ENCODE results near the gene PRDX5. TPM values are rescaled to one million over a fixed set of nuclear protein-coding genes. Genes with fewer than 3 reads are reported as not detected.

The PRDX5 gene
- total and polyA plus RNA-seq, 9 of the 15 experiments (the other 6 are each of a cell fraction or from before 2014, with no cell fraction given), result 40.8 to 327 (median 204) TPM

DNA sequence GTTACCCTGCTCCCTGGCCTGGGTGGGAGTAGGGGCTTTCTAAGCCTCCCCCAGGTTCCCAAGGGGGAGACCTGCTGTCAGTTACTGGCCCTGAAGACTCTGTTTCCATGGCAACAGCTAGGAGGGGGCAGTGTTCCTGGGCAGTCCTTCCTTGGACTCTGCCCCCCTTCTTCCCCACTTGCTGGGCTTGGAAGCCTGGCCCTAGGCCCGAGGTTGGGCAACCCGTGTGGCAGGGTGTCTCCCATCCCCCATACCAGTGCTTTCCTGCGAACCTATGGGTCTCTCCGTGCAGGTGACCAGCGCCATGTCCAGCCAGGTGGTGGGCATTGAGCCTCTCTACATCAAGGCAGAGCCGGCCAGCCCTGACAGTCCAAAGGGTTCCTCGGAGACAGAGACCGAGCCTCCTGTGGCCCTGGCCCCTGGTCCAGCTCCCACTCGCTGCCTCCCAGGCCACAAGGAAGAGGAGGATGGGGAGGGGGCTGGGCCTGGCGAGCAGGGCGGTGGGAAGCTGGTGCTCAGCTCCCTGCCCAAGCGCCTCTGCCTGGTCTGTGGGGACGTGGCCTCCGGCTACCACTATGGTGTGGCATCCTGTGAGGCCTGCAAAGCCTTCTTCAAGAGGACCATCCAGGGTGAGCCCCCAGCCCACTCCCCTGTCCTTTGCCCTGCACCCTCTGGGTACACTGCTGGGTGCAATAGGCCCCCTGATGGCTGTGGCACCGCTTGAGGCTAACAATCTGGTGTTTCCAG is 10.9 kb upstream of the PRDX5 start (continued):
- no peak for TF ChIP-seq CEBPZ (IDR thresholded peaks at IDR 0.05; ENCODE audit: borderline replicate concordance, low read depth, low read length)
- TF ChIP-seq, protein P1, sequence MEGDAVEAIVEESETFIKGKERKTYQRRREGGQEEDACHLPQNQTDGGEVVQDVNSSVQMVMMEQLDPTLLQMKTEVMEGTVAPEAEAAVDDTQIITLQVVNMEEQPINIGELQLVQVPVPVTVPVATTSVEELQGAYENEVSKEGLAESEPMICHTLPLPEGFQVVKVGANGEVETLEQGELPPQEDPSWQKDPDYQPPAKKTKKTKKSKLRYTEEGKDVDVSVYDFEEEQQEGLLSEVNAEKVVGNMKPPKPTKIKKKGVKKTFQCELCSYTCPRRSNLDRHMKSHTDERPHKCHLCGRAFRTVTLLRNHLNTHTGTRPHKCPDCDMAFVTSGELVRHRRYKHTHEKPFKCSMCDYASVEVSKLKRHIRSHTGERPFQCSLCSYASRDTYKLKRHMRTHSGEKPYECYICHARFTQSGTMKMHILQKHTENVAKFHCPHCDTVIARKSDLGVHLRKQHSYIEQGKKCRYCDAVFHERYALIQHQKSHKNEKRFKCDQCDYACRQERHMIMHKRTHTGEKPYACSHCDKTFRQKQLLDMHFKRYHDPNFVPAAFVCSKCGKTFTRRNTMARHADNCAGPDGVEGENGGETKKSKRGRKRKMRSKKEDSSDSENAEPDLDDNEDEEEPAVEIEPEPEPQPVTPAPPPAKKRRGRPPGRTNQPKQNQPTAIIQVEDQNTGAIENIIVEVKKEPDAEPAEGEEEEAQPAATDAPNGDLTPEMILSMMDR (IDR thresholded peaks at IDR 0.05 in 2 of 3, conservative IDR thresholded peaks at IDR 0.05 in 1 of 3; ENCODE audit: insufficient read depth in 2 of 3, low read depth in 1 of 3, low read length in 3 of 3), result no peak
- TF ChIP-seq RFX7 (CRISPR knock-in tag; IDR thresholded peaks at IDR 0.05), result no peak
- no peak for TF ChIP-seq SAFB2 (IDR thresholded peaks at IDR 0.05; ENCODE audit: borderline replicate concordance, low read depth, low read length, severe bottlenecking)
- TF ChIP-seq ZNF449 (CRISPR knock-in tag; IDR thresholded peaks at IDR 0.05), result no peak
- TF ChIP-seq ZBTB8A (IDR thresholded peaks at IDR 0.05; ENCODE audit: partially characterized antibody), result no peak
- no peak for TF ChIP-seq KLF13 (tag; IDR thresholded peaks at IDR 0.05; ENCODE audit: borderline replicate concordance, low read depth)
- TF ChIP-seq MECOM (CRISPR knock-in tag; IDR thresholded peaks at IDR 0.05), result no peak
- TF ChIP-seq ZNF695 (CRISPR knock-in tag; IDR thresholded peaks at IDR 0.05), result no peak
- TF ChIP-seq EWSR1 (IDR thresholded peaks at IDR 0.05; ENCODE audit: borderline replicate concordance, low read depth, partially characterized antibody), result no peak
- TF ChIP-seq ZFP30 (CRISPR knock-in tag; IDR thresholded peaks at IDR 0.05; ENCODE audit: borderline replicate concordance), result no peak
- TF ChIP-seq ZNF232 (CRISPR knock-in tag; IDR thresholded peaks at IDR 0.05), result no peak
- TF ChIP-seq RFX1 (IDR thresholded peaks at IDR 0.05), result peak; percentile 95
- TF ChIP-seq IRF2 (CRISPR knock-in tag; IDR thresholded peaks at IDR 0.05), result no peak
- no peak for TF ChIP-seq XRCC4 (IDR thresholded peaks at IDR 0.05; ENCODE audit: extremely low read depth, insufficient read depth, insufficient read length)
- no peak for TF ChIP-seq HOXB6 (CRISPR knock-in tag; IDR thresholded peaks at IDR 0.05; ENCODE audit: borderline replicate concordance)
- no peak for TF ChIP-seq MLX (CRISPR knock-in tag; conservative IDR thresholded peaks at IDR 0.05)
- no peak for TF ChIP-seq FOXK2 (conservative IDR thresholded peaks at IDR 0.05 in 1 of 2, IDR thresholded peaks at IDR 0.05 in 1 of 2; ENCODE audit: low read depth in 2 of 2)
- TF ChIP-seq DACH1 (IDR thresholded peaks at IDR 0.05; ENCODE audit: partially characterized antibody), result no peak
- TF ChIP-seq DMBX1 (CRISPR knock-in tag; IDR thresholded peaks at IDR 0.05; ENCODE audit: borderline replicate concordance), result no peak
